ENCODE data around the gene MDH1B. TPM values are rescaled to one million over a fixed set of nuclear protein-coding genes. Genes with fewer than 3 reads are reported as not detected.
"Not testable (repeated sequence)": the region's sequence is repeated elsewhere in the genome, so short reads cannot be mapped to it uniquely, and the experiment has no call there.

The MDH1B gene
- total and polyA plus RNA-seq, 5 experiments from 2014 or later: 0.06 to 0.60 (median 0.30) TPM

DNA sequence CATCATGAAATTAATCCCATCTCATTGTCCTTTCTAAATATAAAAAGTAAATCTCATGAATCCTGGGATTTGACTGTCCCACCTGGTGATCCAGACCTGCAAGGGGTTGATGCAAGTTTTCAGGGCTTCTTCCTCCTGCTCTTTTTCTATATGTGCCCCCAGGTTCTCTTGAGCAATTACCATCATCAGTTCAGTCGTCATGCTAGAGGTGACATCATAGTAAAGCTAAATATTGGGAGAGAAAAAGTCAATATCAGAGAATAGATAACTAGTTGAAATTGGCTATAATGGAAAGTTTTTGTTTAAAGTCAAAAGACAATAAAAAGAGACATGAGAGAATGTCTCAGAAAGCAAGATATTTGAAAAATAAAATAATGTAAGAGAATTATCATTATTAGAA, 8.3 kb downstream of the MDH1B start:
- Mint-ChIP-seq H3K9me3 (no peaks in the 10 kb centered on the region), H3K27me3 (peaks cover 10 to 25% (median 14%) of the 10 kb centered on the region in 5 donors), H3K27ac (no peak overlapping the region), H3K4me1 (no peaks in the 10 kb centered on the region), H3K36me3 (no peaks in the 10 kb centered on the region), H3K4me3 (no peak overlapping the region)
- DNase-seq: no peak
- ATAC-seq: no peak
- POLR2A ChIA-PET: no interaction called here

DNA sequence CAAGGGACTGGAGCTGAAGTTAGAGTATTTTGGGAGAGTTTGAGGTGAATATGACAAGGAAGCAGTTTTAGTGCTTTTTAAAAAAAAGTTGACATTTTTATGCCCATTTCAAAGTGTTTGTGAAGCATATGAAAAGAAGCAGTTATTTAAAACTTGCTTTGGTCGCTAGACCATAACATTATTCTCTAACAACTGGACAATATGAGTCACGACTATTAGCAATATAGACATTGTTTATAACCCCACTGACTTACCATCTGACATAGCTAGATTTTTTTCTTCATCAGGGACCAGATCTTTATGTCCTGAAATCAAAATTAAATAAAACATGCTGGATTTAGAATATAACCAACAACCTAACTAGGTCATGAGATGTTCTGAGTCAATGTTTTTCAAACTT, 24.3 kb downstream of the MDH1B start:
- Mint-ChIP-seq H3K36me3 (no peaks in the 10 kb centered on the region), H3K4me3 (no peak overlapping the region), H3K27ac (no peak overlapping the region), H3K4me1 (no peaks in the 10 kb centered on the region), H3K27me3 (peaks cover 5 to 19% (median 12%) of the 10 kb centered on the region in 5 donors), H3K9me3 (no peaks in the 10 kb centered on the region)
- DNase-seq (no peak), ATAC-seq (no peak)
- POLR2A ChIA-PET: no interaction called here

DNA sequence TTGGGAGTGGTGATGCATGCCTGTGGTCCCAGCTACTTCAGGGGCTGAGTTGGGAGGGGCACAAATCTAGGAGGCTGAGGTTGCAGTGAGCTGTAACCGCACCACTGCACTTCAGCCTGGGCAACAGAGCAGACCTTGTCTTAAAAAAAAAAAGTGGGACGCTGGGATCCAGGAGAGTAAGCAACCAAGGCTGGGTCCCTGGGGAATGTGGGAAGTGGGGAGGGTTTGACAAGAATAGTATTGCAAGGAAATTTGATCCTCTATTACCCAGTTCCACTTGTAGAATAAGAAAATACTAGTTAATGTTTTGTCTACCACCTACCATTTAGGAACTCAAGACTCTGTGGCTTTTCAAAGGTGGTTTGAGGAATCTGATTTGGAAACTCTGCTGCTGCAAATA, 25.9 kb downstream of the MDH1B start:
- POLR2A ChIA-PET: no interaction called here
- no peak for DNase-seq
- ATAC-seq: no peak

DNA sequence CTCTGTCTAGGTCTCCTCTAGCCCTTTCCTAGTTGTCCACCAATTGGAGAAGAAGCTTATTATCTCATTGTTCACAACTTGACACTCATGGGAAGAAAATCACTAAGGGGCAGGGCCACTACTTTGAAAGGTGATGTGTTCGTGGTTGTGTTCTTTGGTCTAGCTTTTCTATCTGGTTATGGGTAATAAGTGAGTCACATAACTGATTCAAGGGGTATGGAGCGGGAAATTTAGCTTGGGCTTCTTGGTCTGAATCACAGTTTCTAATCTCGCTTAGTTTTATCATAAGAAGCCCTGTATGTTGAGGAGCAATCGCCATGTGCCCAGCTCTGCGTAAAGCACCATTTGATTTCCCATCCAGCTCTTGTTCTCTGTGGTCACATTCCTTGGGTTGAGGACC, 28.2 kb downstream of the MDH1B start:
- ATAC-seq: no peak
- Mint-ChIP-seq H3K4me1 (no peaks in the 10 kb centered on the region), H3K4me3 (no peak overlapping the region), H3K27me3 (peaks cover 0 to 9% (median 5%) of the 10 kb centered on the region in 5 donors), H3K9me3 (peaks cover 0 to 2% (median 0%) of the 10 kb centered on the region in 9 donors), H3K36me3 (no peaks in the 10 kb centered on the region), H3K27ac (no peak overlapping the region)
- no peak for DNase-seq
- POLR2A ChIA-PET: interaction anchor here (0.6 kb wide), 1 partner anchor 406 kb away, joined by 6 read pairs; no protein-coding TSS in a partner anchor

More for the DNA sequence above, 25.9 kb downstream of the MDH1B start:
- Mint-ChIP-seq H3K4me3 (no peak overlapping the region), H3K4me1 (no peaks in the 10 kb centered on the region), H3K27ac (no peak overlapping the region), H3K27me3 (peaks cover 5 to 19% (median 10%) of the 10 kb centered on the region in 5 donors), H3K9me3 (no peaks in the 10 kb centered on the region), H3K36me3 (no peaks in the 10 kb centered on the region)

DNA sequence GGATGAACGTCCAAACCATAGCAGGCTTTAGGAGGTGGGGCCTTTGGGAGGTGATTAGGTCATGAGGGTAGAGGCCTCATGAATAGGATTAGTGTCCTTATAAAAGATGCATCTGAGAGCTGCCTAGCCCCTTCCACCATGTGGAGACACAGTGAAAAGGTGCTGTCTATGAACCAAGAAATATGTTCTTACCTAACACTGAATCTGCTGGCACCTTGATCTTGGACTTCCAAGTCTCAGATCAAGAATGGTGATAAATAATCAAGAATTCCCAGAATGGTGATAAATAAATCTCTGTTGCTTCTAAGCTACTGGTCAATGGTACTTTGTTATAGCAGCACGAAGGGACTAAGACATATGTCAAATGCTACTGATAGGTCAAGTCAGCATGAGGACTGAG, 31.8 kb downstream of the MDH1B start:
- Mint-ChIP-seq H3K4me3 (no peak overlapping the region), H3K36me3 (no peaks in the 10 kb centered on the region), H3K9me3 (peaks cover 0 to 2% (median 0%) of the 10 kb centered on the region in 9 donors), H3K27me3 (peaks cover 14 to 20% (median 15%) of the 10 kb centered on the region in 5 donors), H3K27ac (no peak overlapping the region), H3K4me1 (no peaks in the 10 kb centered on the region)
- POLR2A ChIA-PET: no interaction called here
- DNase-seq (no peak), ATAC-seq (no peak)

DNA sequence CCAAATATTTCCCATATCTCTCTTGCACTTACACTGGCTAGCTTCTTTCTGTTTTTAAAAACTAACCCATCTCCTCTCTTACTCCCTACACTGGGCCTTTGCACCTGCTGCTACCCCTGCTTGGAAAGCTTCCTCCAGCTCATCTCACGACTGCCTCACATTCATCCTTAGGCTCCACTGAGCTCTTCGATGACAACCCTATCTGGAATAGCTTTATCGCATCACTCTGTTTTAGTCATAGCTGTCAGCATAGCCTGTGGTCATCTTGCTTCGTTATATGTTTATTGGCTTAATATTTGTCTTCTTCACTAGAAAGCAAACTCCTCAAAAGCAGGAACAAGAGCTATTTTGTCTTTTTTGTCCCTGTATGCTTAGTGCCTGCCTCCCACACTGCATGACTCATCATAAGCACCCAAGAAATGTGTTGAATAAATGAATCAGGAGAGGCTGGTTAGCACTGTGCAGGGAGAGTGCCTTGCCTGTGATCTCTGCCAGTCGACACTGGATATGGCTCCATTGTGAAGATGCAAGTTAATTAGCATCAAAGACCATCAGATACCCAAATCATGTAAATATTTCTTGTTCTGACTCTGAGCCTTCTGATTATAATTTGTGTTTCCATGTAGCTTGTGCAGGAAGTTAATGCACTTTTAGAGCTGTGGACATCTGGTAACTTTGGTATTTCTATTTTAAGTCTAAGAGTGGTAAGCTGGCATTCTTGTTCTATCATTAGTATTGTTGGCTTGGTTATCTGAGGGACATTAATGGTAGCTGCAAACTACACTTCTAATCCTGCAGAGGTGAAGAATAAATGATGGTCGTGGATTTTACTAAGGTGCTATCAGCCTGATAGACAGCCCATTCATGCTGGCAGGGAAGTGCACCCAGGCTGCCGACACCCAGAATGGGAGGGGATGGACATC, 36.6 kb downstream of the MDH1B start:
- peaks cover 28 to 48% (median 36%) of the 10 kb centered on the region in 5 donors for H3K27me3 Mint-ChIP-seq
- H3K36me3 Mint-ChIP-seq: no peaks in the 10 kb centered on the region
- no peak overlapping the region for H3K4me3 Mint-ChIP-seq
- peak overlapping the region in 1 of 10 donors; percentile 26 for H3K27ac Mint-ChIP-seq
- H3K4me1 Mint-ChIP-seq: no peaks in the 10 kb centered on the region
- POLR2A ChIA-PET: no interaction called here
- ATAC-seq (no peak), DNase-seq (no peak)
- H3K9me3 Mint-ChIP-seq: peaks cover 0 to 2% (median 0%) of the 10 kb centered on the region in 9 donors

DNA sequence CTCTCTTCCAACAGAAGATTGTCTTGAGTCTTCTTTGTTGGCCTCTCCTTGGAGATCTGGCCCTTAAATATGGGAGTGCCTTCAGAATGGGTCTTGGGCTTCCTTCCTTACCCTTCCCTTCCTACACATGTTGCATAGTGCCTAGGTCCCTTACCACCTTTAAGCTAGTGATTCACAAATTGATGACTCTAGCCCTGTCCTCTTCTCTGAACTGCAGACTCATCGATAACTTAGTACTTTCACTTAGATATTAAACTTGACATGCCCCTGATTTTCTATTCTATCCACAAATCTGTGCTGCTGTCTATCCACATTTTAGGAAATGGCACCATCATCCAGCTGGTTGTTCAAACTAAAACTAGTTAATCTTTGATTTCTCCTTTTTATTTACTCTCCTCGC, 37.8 kb downstream of the MDH1B start:
- H3K4me1 Mint-ChIP-seq: no peaks in the 10 kb centered on the region
- DNase-seq (no peak), ATAC-seq (no peak)
- peaks cover 28 to 51% (median 36%) of the 10 kb centered on the region in 5 donors for H3K27me3 Mint-ChIP-seq
- H3K27ac Mint-ChIP-seq: no peak overlapping the region
- no peak overlapping the region for H3K4me3 Mint-ChIP-seq
- POLR2A ChIA-PET: no interaction called here
- peaks cover 0 to 1% (median 0%) of the 10 kb centered on the region in 3 donors for H3K36me3 Mint-ChIP-seq
- peaks cover 0 to 3% (median under 1%) of the 10 kb centered on the region in 9 donors for H3K9me3 Mint-ChIP-seq

DNA sequence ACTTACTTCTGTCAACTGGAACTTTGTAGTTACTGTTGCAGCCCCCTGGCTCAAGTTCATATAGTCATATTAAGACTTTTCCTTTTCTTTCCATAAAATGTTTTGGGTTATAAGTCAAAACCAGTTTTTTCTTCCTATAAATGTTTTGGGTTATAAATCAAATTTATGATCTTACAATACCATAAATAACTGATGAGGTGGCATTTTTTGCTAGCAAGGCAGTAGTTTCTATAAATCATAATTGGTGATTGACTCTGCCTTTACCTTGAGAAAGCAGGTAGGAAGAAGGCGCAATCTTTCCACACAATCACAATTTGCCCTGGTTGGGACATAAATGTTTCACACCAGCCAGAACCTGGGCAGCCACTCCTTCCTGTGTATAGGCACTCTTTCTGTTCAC, 41.8 kb downstream of the MDH1B start:
- Mint-ChIP-seq H3K4me3 (no peak overlapping the region), H3K9me3 (peaks cover 0 to 9% (median 3%) of the 10 kb centered on the region in 9 donors), H3K27ac (no peak overlapping the region), H3K4me1 (no peaks in the 10 kb centered on the region), H3K36me3 (peaks cover 0 to 8% (median 0%) of the 10 kb centered on the region in 3 donors), H3K27me3 (peaks cover 16 to 62% (median 20%) of the 10 kb centered on the region in 5 donors)
- no peak for ATAC-seq
- POLR2A ChIA-PET: no interaction called here
- no peak for DNase-seq

DNA sequence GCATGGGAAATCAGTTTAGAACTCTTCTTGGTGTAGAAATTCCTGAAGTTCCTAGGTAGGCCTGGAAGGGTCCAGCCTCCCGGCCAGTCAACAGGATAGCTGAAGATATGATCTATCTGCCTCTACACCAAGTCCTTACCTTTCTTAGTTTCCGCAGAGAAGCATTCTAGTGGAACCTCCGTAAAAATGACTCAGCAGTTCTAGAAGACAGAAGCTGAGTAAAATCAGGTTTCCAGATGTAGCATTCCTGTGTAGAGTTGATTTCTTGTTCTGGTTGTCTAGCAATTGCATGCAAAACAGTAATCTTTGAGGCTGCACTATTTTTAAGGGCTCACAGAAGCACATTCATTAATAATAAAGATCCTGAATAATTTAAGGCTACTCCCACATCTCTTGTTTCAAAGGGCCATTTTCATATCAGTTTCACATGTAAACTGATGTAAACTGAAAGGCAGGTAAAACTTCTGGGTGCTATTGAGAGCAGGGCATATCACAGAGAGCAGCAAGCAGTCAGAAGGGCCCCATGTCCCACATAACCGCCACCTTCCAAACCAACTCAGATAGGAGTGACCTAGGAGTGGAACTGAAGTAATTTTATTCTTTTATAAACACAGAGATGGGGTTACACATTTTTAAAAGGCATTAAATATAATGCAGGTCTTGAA, 43.7 kb downstream of the MDH1B start:
- ATAC-seq (no peak), DNase-seq (no peak)
- Mint-ChIP-seq H3K27ac (no peak overlapping the region), H3K4me3 (no peak overlapping the region), H3K9me3 (peaks cover 0 to 9% (median 3%) of the 10 kb centered on the region in 9 donors), H3K27me3 (peaks cover 11 to 53% (median 15%) of the 10 kb centered on the region in 5 donors), H3K36me3 (peaks cover 0 to 8% (median 0%) of the 10 kb centered on the region in 3 donors), H3K4me1 (no peaks in the 10 kb centered on the region)
- POLR2A ChIA-PET: no interaction called here

DNA sequence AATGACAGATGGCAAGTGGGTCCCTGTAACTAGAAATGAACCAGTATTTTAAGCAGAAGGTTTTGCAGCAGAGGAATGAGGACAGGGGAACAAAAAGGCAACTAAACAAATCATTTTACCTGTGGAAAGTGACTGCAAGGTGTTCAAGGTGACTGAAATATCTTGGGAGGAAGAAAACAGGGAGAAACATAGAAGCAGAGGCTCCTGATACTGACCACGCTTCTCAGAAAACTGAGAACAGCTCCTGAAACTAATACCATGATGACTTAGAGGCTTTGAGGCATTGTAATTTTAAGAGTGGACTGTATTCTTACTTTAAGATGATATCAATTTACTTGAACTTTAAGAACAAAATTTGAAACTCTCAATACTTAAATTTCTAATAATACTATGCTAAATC, 46.8 kb downstream of the MDH1B start, which contains the start of gene DYTN:
Gene DYTN, minus strand, starts transcription at position 101 of the 400 bp plus-strand sequence. CDS start 117 bp downstream, outside the sequence.
- H3K4me1 Mint-ChIP-seq: peaks cover 0 to 2% (median 0%) of the 10 kb centered on the region in 4 donors
- ATAC-seq: no peak
- H3K36me3 Mint-ChIP-seq: peaks cover 0 to 8% (median 0%) of the 10 kb centered on the region in 3 donors
- POLR2A ChIA-PET: no interaction called here
- H3K27me3 Mint-ChIP-seq: peaks cover 10 to 51% (median 12%) of the 10 kb centered on the region in 5 donors
- DNase-seq: no peak
- no peak within 1 kb of the TSS for H3K4me3 Mint-ChIP-seq
- H3K27ac Mint-ChIP-seq: peak within 1 kb of the TSS in 1 of 10 donors; percentile 57
- H3K9me3 Mint-ChIP-seq: peaks cover 0 to 9% (median 3%) of the 10 kb centered on the region in 9 donors

DNA sequence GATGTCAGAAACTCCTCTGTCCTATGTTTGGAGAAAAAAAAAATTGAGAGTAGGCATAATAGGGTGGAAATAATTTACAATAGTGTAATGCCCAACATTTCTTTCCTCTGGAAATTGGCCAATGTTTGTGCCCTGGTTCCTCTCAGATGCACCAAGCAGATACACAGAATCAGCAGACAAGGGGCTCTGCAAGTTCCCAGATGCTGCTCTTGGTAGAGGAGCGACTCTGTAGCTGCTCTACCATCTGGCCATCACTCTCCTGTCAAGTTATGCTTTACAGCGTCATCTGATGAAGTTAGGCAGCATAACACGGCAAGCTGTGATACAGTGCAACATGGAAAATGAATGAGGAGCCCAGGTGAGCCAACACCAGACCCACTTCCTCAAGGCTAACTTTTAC, 48.5 kb downstream of the MDH1B start:
- ATAC-seq (no peak), DNase-seq (no peak)
- POLR2A ChIA-PET: no interaction called here
- Mint-ChIP-seq H3K9me3 (peaks cover 0 to 3% (median 0%) of the 10 kb centered on the region in 9 donors), H3K4me3 (no peak overlapping the region), H3K4me1 (peaks cover 0 to 2% (median 0%) of the 10 kb centered on the region in 4 donors), H3K36me3 (peaks cover 0 to 4% (median 0%) of the 10 kb centered on the region in 3 donors), H3K27me3 (peaks cover 7 to 41% (median 12%) of the 10 kb centered on the region in 5 donors), H3K27ac (no peak overlapping the region)

DNA sequence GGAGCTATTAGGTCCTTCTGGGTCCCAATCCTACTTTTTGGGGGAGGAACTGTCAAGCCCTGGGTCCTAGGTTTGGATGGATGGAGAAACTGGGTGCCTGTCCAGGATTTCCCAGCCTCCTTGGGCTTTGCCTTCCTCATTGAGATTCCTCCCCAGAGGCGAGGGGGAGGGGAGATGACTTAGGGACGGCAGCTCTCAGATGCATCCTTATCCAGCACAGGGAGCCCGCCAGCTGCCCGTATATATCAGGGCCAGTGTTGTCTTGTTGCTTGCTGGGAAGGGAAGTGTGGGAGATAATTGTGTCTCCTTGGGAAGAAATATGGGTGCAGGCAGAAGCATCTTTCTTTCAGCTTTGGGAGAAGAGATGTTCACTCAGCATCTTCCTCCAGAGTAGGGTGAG, 49.9 kb downstream of the MDH1B start:
- H3K9me3 Mint-ChIP-seq, H3K4me1 Mint-ChIP-seq, DNase-seq, H3K4me3 Mint-ChIP-seq, H3K36me3 Mint-ChIP-seq, POLR2A ChIA-PET, H3K27ac Mint-ChIP-seq, ATAC-seq: not testable (repeated sequence)
- H3K27me3 Mint-ChIP-seq: peaks cover 7 to 35% (median 12%) of the 10 kb centered on the region in 5 donors

DNA sequence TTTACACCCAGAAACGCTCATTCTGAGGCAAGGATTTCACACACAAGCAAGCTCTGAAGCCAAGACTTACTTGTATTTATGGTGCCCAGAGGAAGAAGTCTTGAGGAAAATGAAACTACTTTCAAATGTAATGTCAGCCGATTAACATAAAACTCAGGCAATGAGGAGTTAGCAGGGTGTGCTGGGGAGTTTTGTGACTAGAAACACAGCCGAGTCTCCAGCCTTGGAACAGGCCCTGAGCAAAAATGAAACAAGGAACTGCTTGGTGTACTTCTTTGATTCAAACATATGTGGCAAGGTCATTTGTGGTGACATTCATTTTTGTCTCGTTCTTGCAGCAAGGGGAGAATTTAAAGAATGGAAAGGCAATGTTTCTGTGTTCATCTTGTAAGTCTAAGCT, 51.4 kb downstream of the MDH1B start:
- Mint-ChIP-seq H3K27me3 (peaks cover 7 to 23% (median 12%) of the 10 kb centered on the region in 5 donors), H3K9me3 (no peaks in the 10 kb centered on the region), H3K4me3 (no peak overlapping the region), H3K27ac (no peak overlapping the region), H3K36me3 (no peaks in the 10 kb centered on the region), H3K4me1 (peaks cover 0 to 2% (median 0%) of the 10 kb centered on the region in 4 donors)
- ATAC-seq (no peak), DNase-seq (no peak)
- POLR2A ChIA-PET: no interaction called here

All from naive thymus-derived CD8-positive, alpha-beta T cell (primary cell).